ENCODE data around the gene B3GNT5.

GRCh38 chr3:183212096-183212495 lies 41.0 kb upstream of the B3GNT5 start:
- TF ChIP-seq CTCF (IDR thresholded peaks at IDR 0.05) = no peak
- TF ChIP-seq POLR2AphosphoS5 (IDR thresholded peaks at IDR 0.05; ENCODE audit: insufficient read depth in 1 of 2, low read depth in 1 of 2) = no peak
- TF ChIP-seq POLR2A (IDR thresholded peaks at IDR 0.05) = no peak
